Left ventricle myocardium inferior (tissue), 1 donor: ENCODE measurements around the gene MUC6. TPM values are rescaled to one million over a fixed set of nuclear protein-coding genes. Genes with fewer than 3 reads are reported as not detected.

Source experiments
- DNase-seq: peaks from one replicate; pipeline ENCODE4 v3.0.0-alpha.2; 2020
- H3K27ac ChIP-seq: fragments of 200-600 bp; replicated peaks from 2 replicates; pipeline ENCODE4 v1.8.0; 2021
- H3K27me3 ChIP-seq: fragments of 200-600 bp; 2 replicates; pipeline ENCODE4 v1.8.0; 2021; ENCODE audit warnings: low read depth
- H3K36me3 ChIP-seq: fragments of 200-600 bp; 2 replicates; pipeline ENCODE4 v1.8.0; 2021
- H3K4me1 ChIP-seq: fragments of 200-600 bp; 2 replicates; pipeline ENCODE4 v1.8.0; 2021
- H3K4me3 ChIP-seq: fragments of 200-600 bp; 2 replicates; pipeline ENCODE4 v1.8.0; 2021; ENCODE audit warnings: mild to moderate bottlenecking, moderate library complexity
- H3K9me3 ChIP-seq: fragments of 200-600 bp; replicated peaks from 2 replicates; pipeline ENCODE4 v1.8.0; 2021
- intact Hi-C: fragments of 100-400 bp; cut with micrococcal nuclease; formaldehyde crosslinking; loops from one replicate; pipeline ENCODE4 v1.11.0; 2022
- total RNA-seq: library from RNA; stranded (reverse); fragmentation: NEBNext Ultra II Directional; extraction: Animal tissue kit (Norgen Biotek cat#: 25700); gene quantifications from one replicate; pipeline ENCODE4 v1.2.1, GENCODE V29; 2021
- TF ChIP-seq, protein P1 (sequence below): fragments of 200-600 bp; IDR thresholded peaks from 2 replicates; pipeline ENCODE4 v1.8.0; 2021; ENCODE audit warnings: antibody characterized with exemption, mild to moderate bottlenecking, borderline replicate concordance
- donor health status: DM: no; HTN: yes; CAD: no; lungs with severe emphysema.

Gene MUC6
- total RNA-seq, 1 donor from 2014 or later, result not detected

DNA sequence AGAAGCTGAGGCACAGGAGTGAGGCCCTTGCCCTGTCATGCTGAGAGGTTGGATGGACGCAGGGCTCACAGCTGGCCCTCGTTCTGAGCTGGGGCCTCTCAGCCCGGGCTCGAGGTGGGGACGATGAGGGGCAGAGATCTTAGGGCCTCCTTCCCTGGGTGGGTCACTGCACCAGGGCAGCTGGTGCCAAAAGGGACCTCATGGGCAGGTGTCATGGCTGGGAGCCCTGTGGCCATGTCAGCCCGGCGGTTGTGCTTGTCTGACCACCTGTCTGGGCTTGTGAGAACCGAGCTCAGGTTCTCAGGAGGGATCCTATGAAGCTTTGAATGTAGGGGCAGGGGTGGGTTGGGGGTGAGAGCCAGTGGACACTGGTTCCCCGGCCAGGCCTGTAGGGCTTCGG is 1.8 kb upstream of the MUC6 start:
- Histone ChIP-seq H3K27me3 (peaks cover 73% of the 10 kb centered on the region), H3K9me3 (no peaks in the 10 kb centered on the region), H3K4me3 (no peak overlapping the region), H3K27ac (no peak overlapping the region), H3K36me3 (no peaks in the 10 kb centered on the region), H3K4me1 (no peaks in the 10 kb centered on the region)
- TF ChIP-seq, protein P1, sequence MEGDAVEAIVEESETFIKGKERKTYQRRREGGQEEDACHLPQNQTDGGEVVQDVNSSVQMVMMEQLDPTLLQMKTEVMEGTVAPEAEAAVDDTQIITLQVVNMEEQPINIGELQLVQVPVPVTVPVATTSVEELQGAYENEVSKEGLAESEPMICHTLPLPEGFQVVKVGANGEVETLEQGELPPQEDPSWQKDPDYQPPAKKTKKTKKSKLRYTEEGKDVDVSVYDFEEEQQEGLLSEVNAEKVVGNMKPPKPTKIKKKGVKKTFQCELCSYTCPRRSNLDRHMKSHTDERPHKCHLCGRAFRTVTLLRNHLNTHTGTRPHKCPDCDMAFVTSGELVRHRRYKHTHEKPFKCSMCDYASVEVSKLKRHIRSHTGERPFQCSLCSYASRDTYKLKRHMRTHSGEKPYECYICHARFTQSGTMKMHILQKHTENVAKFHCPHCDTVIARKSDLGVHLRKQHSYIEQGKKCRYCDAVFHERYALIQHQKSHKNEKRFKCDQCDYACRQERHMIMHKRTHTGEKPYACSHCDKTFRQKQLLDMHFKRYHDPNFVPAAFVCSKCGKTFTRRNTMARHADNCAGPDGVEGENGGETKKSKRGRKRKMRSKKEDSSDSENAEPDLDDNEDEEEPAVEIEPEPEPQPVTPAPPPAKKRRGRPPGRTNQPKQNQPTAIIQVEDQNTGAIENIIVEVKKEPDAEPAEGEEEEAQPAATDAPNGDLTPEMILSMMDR, result no peak
- DNase-seq, result no peak
- intact Hi-C loops, result no loop called here

DNA sequence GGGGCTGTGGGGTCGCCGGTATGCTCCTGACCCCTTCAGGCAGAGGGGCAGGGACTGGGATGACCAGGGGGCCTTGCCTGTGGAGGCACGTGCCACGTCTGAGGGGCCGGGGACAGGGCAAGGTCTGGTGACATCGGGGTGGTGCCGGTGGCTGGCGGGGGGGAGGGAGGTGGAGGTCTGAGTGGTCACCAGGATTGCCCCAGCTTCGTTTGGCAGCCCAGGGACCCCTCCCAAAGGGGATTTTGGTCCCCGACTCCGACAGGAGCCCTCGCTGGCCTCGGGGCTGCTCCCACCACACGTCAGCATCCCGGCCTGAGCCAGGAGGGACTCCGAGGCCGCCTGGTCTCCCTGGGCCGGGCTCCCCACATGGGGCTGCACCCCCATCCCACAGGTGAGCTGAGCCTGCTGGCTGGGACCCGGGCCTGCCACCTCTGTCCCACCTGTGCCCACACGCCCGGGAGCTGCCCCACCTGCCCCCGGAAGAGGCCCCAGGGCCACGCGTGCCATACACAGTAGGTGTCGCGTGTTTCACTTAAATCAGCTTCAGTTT is 1.1 kb upstream of the MUC6 start:
- intact Hi-C loops, result no loop called here
- Histone ChIP-seq H3K27me3 (peaks cover 65% of the 10 kb centered on the region), H3K4me1 (no peaks in the 10 kb centered on the region), H3K36me3 (no peaks in the 10 kb centered on the region), H3K9me3 (no peaks in the 10 kb centered on the region), H3K27ac (no peak overlapping the region), H3K4me3 (no peak overlapping the region)
- no peak for DNase-seq
- TF ChIP-seq, protein P1, result no peak

DNA sequence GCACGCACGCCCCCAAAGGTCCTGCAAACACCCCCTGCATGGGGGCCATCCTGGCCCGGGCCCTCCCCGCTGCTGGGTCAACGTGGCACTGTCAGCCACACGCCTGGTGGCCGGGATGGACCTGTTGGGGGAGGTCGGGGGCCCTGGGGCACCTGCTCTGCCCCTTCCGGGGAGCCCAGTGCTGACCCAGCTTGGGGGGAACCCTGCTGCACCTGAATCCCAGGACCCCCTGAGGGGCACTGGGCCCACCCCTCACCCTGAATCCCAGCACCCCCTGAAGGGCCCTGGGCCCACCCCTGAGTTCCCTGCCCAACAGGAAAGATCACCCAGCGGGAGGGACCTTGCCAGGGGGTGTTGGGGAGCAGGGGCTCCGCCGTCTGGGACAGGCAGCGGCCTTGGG is 413 bp upstream of the MUC6 start:
- intact Hi-C loops, result no loop called here
- H3K4me1 ChIP-seq, result no peaks in the 10 kb centered on the region
- H3K27ac ChIP-seq, result no peak overlapping the region
- TF ChIP-seq, protein P1, result no peak
- no peaks in the 10 kb centered on the region for H3K36me3 ChIP-seq
- peaks cover 58% of the 10 kb centered on the region for H3K27me3 ChIP-seq
- H3K4me3 ChIP-seq, result no peak overlapping the region
- H3K9me3 ChIP-seq, result no peaks in the 10 kb centered on the region
- no peak for DNase-seq

DNA sequence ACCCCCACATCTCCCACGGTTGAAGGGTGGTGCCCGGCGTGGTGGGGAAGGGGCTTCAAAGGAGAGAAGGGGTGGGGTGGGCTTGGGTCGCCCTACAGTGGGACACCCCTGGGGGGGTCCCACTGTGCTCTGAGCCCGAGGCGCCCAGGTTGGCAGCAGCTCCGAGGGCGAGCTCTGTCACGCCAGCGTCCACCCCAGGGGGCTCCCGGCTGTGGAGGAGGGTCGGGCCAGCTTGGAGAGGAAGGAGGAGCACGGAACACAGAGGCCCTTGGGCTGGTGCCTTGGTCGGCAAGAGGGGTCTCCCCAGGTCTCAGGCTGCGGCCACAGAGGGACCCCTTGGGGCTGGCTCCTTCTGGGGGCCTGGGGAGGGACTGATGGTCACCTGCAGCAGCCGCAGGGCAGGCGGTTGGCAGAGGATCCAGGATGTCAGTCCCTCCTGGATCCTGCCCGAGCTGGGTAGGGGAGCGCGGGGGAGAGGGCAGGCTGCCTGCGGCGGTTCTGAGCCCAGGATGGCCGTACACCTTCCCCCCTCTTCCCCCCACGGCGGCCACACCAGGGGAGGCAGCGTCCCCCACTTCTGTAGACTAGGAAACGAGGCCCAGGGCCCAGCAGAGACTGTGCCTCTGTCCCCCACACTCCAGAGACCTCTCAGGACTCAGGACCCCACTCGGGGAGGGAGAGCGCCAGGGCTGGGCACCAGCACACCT is 788 bp downstream of the MUC6 start:
- H3K27me3 ChIP-seq, result peaks cover 51% of the 10 kb centered on the region

DNA sequence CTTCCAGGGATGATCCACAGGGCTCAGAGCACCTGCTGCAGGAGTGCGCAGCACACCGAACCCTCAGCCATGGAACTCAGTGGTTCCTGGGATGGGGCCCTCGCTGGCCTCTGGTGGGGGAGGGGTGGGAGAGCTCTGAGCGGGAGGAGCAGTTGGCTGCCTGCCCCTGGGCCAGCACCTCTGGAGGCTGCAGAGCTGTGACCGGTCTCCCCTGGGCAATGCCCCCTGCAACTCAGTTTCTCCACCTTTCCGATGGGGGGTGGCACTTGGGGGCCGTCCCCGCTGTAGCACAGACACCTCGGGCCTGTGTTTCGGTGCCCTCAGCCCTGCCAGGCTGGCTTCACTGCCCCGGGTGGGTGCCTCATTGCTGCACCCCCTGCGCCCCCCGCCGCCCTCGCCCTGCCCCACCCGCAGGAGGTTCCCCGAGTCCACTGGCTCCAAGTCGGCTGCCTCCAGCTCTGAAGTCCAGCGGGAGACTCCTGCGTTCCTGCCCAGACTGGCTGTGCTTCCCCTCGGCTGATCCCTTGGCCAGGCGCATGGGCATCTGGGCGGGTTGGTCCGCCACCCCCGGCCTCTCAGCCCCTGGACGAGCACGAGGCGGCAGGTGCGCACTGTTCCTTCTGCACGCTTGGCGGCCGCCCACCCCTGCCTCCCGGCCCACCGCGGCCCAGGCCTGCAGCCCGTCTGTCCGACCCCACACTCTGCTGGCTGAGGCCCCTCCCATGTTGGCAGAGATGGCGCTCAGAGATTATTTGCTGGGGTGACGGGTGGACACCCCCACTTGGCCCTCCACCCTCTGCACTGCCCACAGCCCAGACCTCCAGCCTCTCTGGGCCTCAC is 1.8 kb downstream of the MUC6 start:
- Histone ChIP-seq H3K27ac (no peak overlapping the region), H3K27me3 (peaks cover 42% of the 10 kb centered on the region), H3K9me3 (no peaks in the 10 kb centered on the region), H3K36me3 (no peaks in the 10 kb centered on the region), H3K4me1 (no peaks in the 10 kb centered on the region), H3K4me3 (no peak overlapping the region)
- intact Hi-C loops, result no loop called here
- no peak for DNase-seq
- TF ChIP-seq, protein P1, result no peak

More for the DNA sequence above, 788 bp downstream of the MUC6 start:
- H3K36me3 ChIP-seq, result no peaks in the 10 kb centered on the region
- TF ChIP-seq, protein P1, result no peak
- no peaks in the 10 kb centered on the region for H3K4me1 ChIP-seq
- intact Hi-C loops, result no loop called here
- no peak overlapping the region for H3K27ac ChIP-seq
- no peak overlapping the region for H3K4me3 ChIP-seq
- DNase-seq, result no peak
- no peaks in the 10 kb centered on the region for H3K9me3 ChIP-seq
